Measurements from ENCODE around the gene DNAJC5G. TPM values are rescaled to one million over a fixed set of nuclear protein-coding genes. Genes with fewer than 3 reads are reported as not detected.

Gene DNAJC5G
- total RNA-seq, 4 donors from 2014 or later = 0.33 to 2.1 (median 1.1) TPM; not detected in 1

- 86 to 91% methylated on average over 12 to 23 of the region's 24 CpGs for WGBS, 2 donors
- DNase-seq = no peak
- TF ChIP-seq CTCF (IDR thresholded peaks at IDR 0.05) (no peak), POLR2A (IDR thresholded peaks at IDR 0.05) (no peak)
- intact Hi-C loops (cut with DNase I) = no loop called here
- H3K4me3 ChIP-seq (replicated peaks in 1 of 3) = no peak overlapping the region
- H3K9me3 ChIP-seq = no peaks in the 10 kb centered on the region
- H3K27me3 ChIP-seq = no peaks in the 10 kb centered on the region
- no peaks in the 10 kb centered on the region for H3K4me1 ChIP-seq
- peaks cover 36 to 66% of the 10 kb centered on the region in 2 donors for H3K36me3 ChIP-seq
- no peak overlapping the region for H3K27ac ChIP-seq
These were observed 33.2 kb upstream of the DNAJC5G start for GRCh38 chr2:27241761-27242613.

GRCh38 chr2:27242614-27242951 lies 32.6 kb upstream of the DNAJC5G start:
- Histone ChIP-seq H3K36me3 (peaks cover 30 to 61% of the 10 kb centered on the region in 2 donors), H3K27me3 (no peaks in the 10 kb centered on the region), H3K4me1 (no peaks in the 10 kb centered on the region), H3K9me3 (no peaks in the 10 kb centered on the region), H3K4me3 (replicated peaks in 1 of 3) (no peak overlapping the region), H3K27ac (no peak overlapping the region)
- 92 to 95% methylated on average over 10 to 15 of the region's 16 CpGs for WGBS, 2 donors
- no peak for DNase-seq
- intact Hi-C loops (cut with DNase I) = no loop called here
- no peak for TF ChIP-seq POLR2A (IDR thresholded peaks at IDR 0.05)
- TF ChIP-seq CTCF (IDR thresholded peaks at IDR 0.05) = no peak

GRCh38 chr2:27243391-27244130 lies 31.7 kb upstream of the DNAJC5G start:
- Histone ChIP-seq H3K9me3 (no peaks in the 10 kb centered on the region), H3K27ac (no peak overlapping the region), H3K27me3 (no peaks in the 10 kb centered on the region), H3K4me1 (no peaks in the 10 kb centered on the region), H3K4me3 (replicated peaks in 1 of 3) (no peak overlapping the region), H3K36me3 (peaks cover 20 to 51% of the 10 kb centered on the region in 2 donors)
- 88 to 92% methylated on average over 19 of the region's 19 CpGs for WGBS, 2 donors
- intact Hi-C loops (cut with DNase I) = no loop called here
- DNase-seq = no peak
- TF ChIP-seq POLR2A (IDR thresholded peaks at IDR 0.05) (no peak), CTCF (IDR thresholded peaks at IDR 0.05) (no peak)

GRCh38 chr2:27245116-27245515 lies 30.1 kb upstream of the DNAJC5G start:
- 82 to 83% methylated on average over 10 of the region's 10 CpGs for WGBS, 2 donors
- no peak overlapping the region for H3K27ac ChIP-seq
- no peak overlapping the region for H3K4me3 ChIP-seq (replicated peaks in 1 of 3)
- TF ChIP-seq POLR2A (IDR thresholded peaks at IDR 0.05) (no peak), CTCF (IDR thresholded peaks at IDR 0.05) (no peak)
- no peaks in the 10 kb centered on the region for H3K9me3 ChIP-seq
- no peak for DNase-seq
- H3K36me3 ChIP-seq = peaks cover 14 to 36% of the 10 kb centered on the region in 2 donors
- H3K27me3 ChIP-seq = no peaks in the 10 kb centered on the region
- intact Hi-C loops (cut with DNase I) = loop anchor here (5.0 kb wide), 1 partner anchor 37 kb away; the partner anchor contains the start of gene TRIM54
- peaks cover 0 to 3% of the 10 kb centered on the region in 2 donors for H3K4me1 ChIP-seq

- intact Hi-C loops (cut with DNase I) = loop anchor here (5.0 kb wide), 1 partner anchor 37 kb away; the partner anchor contains the start of gene TRIM54
- WGBS, 2 donors = 77 to 84% methylated on average over 4 of the region's 4 CpGs
- Histone ChIP-seq H3K27me3 (no peaks in the 10 kb centered on the region), H3K27ac (no peak overlapping the region), H3K4me3 (replicated peaks in 1 of 3) (no peak overlapping the region), H3K36me3 (peaks cover 14 to 31% of the 10 kb centered on the region in 2 donors), H3K4me1 (peaks cover 0 to 7% of the 10 kb centered on the region in 2 donors), H3K9me3 (no peaks in the 10 kb centered on the region)
- no peak for DNase-seq
- TF ChIP-seq POLR2A (IDR thresholded peaks at IDR 0.05) (no peak), CTCF (IDR thresholded peaks at IDR 0.05) (no peak)
These were observed 29.6 kb upstream of the DNAJC5G start for GRCh38 chr2:27245626-27246025.

All from thyroid gland (tissue), 4 donors.